Neuronal stem cell (in vitro differentiated cells): ENCODE results near the gene ALOXE3.
A peak's percentile ranks its signal among the peaks of the same experiment; 100 is the strongest.

Source experiments
- DNase-seq: peaks from one replicate; pipeline ENCODE4 v3.0.0-alpha.2; 2013; ENCODE audit warnings: low spot score
- H2AFZ ChIP-seq: one replicate; pipeline ENCODE4 v1.6.1; 2013; ENCODE audit warnings: mild to moderate bottlenecking, low read length, inconsistent platforms
- H2AK5ac ChIP-seq: 2 replicates; pipeline ENCODE4 v1.6.1; 2013; ENCODE audit warnings: low read depth, mild to moderate bottlenecking, inconsistent platforms, low read length, moderate library complexity, mixed read lengths
- H2BK120ac ChIP-seq: 2 replicates; pipeline ENCODE4 v1.6.1; 2013; ENCODE audit warnings: low read depth, mild to moderate bottlenecking, inconsistent platforms, low read length, moderate library complexity, mixed read lengths
- H2BK12ac ChIP-seq: one replicate; pipeline ENCODE4 v1.6.1; 2013; ENCODE audit warnings: low read length, inconsistent platforms
- H2BK15ac ChIP-seq: 2 replicates; pipeline ENCODE4 v1.6.1; 2013; ENCODE audit warnings: mild to moderate bottlenecking, low read length, inconsistent platforms, mixed read lengths
- H2BK5ac ChIP-seq: one replicate; pipeline ENCODE4 v1.6.1; 2013; ENCODE audit warnings: inconsistent platforms, mild to moderate bottlenecking, low read length, moderate library complexity
- H3K14ac ChIP-seq: one replicate; pipeline ENCODE4 v1.6.1; 2013; ENCODE audit warnings: low read length, inconsistent platforms
- H3K18ac ChIP-seq: 2 replicates; pipeline ENCODE4 v1.6.1; 2013; ENCODE audit warnings: low read length, inconsistent platforms
- H3K23ac ChIP-seq: 2 replicates; pipeline ENCODE4 v1.6.1; 2013; ENCODE audit warnings: low read depth, mild to moderate bottlenecking, mixed read lengths, low read length, inconsistent platforms; ENCODE audit not compliant: poor library complexity
- H3K27ac ChIP-seq: replicated peaks from 3 replicates; pipeline ENCODE4 v1.5.1; 2013; ENCODE audit warnings: low read length, inconsistent platforms
- H3K27me3 ChIP-seq, 3 experiments: 2 replicates each; pipeline ENCODE4 v1.6.1; 2013; ENCODE audit warnings: low read length in 3 of 3, mild to moderate bottlenecking in 2 of 3, inconsistent platforms in 1 of 3, low read depth in 1 of 3, mixed read lengths in 1 of 3, moderate library complexity in 1 of 3; ENCODE audit not compliant: control insufficient read depth in 3 of 3, insufficient read depth in 3 of 3
- H3K36me3 ChIP-seq, 2 donors: replicated peaks in 1 of 2; 2 replicates each; pipeline ENCODE4 v1.6.1; 2013; ENCODE audit warnings: low read length in 2 of 2; ENCODE audit not compliant: control insufficient read depth in 2 of 2, insufficient read depth in 2 of 2
- H3K4ac ChIP-seq: 2 replicates; pipeline ENCODE4 v1.6.1; 2013; ENCODE audit warnings: inconsistent platforms, mild to moderate bottlenecking, low read length, moderate library complexity
- H3K4me1 ChIP-seq, 2 donors: 1 replicate in 1 of 2; 2 replicates in 1 of 2; pipeline ENCODE4 v1.6.1; 2013; ENCODE audit warnings: low read length in 2 of 2, low read depth in 1 of 2; ENCODE audit not compliant: control insufficient read depth in 2 of 2, insufficient read depth in 1 of 2
- H3K4me2 ChIP-seq: one replicate; pipeline ENCODE4 v1.6.1; 2013; ENCODE audit warnings: mild to moderate bottlenecking, low read length, inconsistent platforms; ENCODE audit not compliant: insufficient read depth, poor library complexity, severe bottlenecking
- H3K4me3 ChIP-seq, 2 donors: 2 replicates each; pipeline ENCODE4 v1.5.1; 2013; ENCODE audit warnings: low read length in 2 of 2, mild to moderate bottlenecking in 2 of 2, inconsistent platforms in 1 of 2, moderate library complexity in 1 of 2
- H3K79me1 ChIP-seq: one replicate; pipeline ENCODE4 v1.6.1; 2013; ENCODE audit warnings: low read depth, mild to moderate bottlenecking, inconsistent platforms, low read length, moderate library complexity
- H3K9ac ChIP-seq: one replicate; pipeline ENCODE4 v1.6.1; 2013; ENCODE audit warnings: mild to moderate bottlenecking, low read depth, low read length, inconsistent platforms; ENCODE audit not compliant: poor library complexity
- H3K9me3 ChIP-seq, 2 donors: replicated peaks in 1 of 2; 2 replicates each; pipeline versions ENCODE3 to v1.6.1; 2013; ENCODE audit warnings: low read length in 2 of 2, mild to moderate bottlenecking in 2 of 2, inconsistent platforms in 1 of 2, low read depth in 1 of 2, mixed read lengths in 1 of 2, moderate library complexity in 1 of 2; ENCODE audit not compliant: control insufficient read depth in 2 of 2, insufficient read depth in 1 of 2
- H4K8ac ChIP-seq: one replicate; pipeline ENCODE4 v1.6.1; 2013; ENCODE audit warnings: low read depth, mild to moderate bottlenecking, inconsistent platforms, low read length, moderate library complexity
- H4K91ac ChIP-seq: one replicate; pipeline ENCODE4 v1.6.1; 2013; ENCODE audit warnings: low read length, low read depth, mild to moderate bottlenecking, inconsistent platforms; ENCODE audit not compliant: poor library complexity
- WGBS, 2 donors: extraction: QIAGEN DNeasy Blood & Tissue Kit; methylation state at CpG; one replicate each; pipeline ENCODE4 v1.1.7; 2013; ENCODE audit warnings: missing lambda C conversion rate in 2 of 2, mixed read lengths in 1 of 2; ENCODE audit not compliant: insufficient read length in 2 of 2, insufficient replicate concordance in 1 of 2; ENCODE audit errors: extremely low coverage in 2 of 2; 5-methylcytosine and 5-hydroxymethylcytosine counted together

ALOXE3 gene

GRCh38 chr17:8103549-8103948 lies 14.8 kb downstream of the ALOXE3 start:
- Histone ChIP-seq H3K4ac (no peak overlapping the region), H3K27ac (no peak overlapping the region), H4K91ac (no peak overlapping the region), H3K36me3 (no peaks in the 10 kb centered on the region), H3K9me3 (peaks cover 0 to 2% of the 10 kb centered on the region in 2 donors), H2BK5ac (no peak overlapping the region), H3K14ac (no peak overlapping the region), H3K23ac (no peak overlapping the region), H3K27me3 (peaks cover 0 to 38% (median 4%) of the 10 kb centered on the region in 3 experiments), H2AK5ac (peak overlapping the region; percentile 6), H3K18ac (no peak overlapping the region), H2AFZ (no peak overlapping the region), H2BK12ac (no peak overlapping the region), H2BK15ac (no peak overlapping the region), H3K4me2 (no peak overlapping the region), H3K4me3 (no peak overlapping the region), H2BK120ac (no peak overlapping the region), H4K8ac (no peak overlapping the region), H3K9ac (no peak overlapping the region), H3K79me1 (no peaks in the 10 kb centered on the region), H3K4me1 (no peaks in the 10 kb centered on the region)
- no CpG with 5 or more reads among the region's 4 CpGs for WGBS, 2 donors
- no peak for DNase-seq

- H3K9ac ChIP-seq, result no peak overlapping the region
- H3K23ac ChIP-seq, result no peak overlapping the region
- no peak overlapping the region for H2AFZ ChIP-seq
- no peaks in the 10 kb centered on the region for H3K36me3 ChIP-seq
- no peak overlapping the region for H3K14ac ChIP-seq
- peaks cover 0 to 33% (median 0%) of the 10 kb centered on the region in 3 experiments for H3K27me3 ChIP-seq
- H3K4me1 ChIP-seq, result no peaks in the 10 kb centered on the region
- no peak overlapping the region for H2BK15ac ChIP-seq
- H3K9me3 ChIP-seq, result peaks cover 0 to 2% of the 10 kb centered on the region in 2 donors
- no peak overlapping the region for H2BK12ac ChIP-seq
- H2BK5ac ChIP-seq, result no peak overlapping the region
- no peak overlapping the region for H3K18ac ChIP-seq
- DNase-seq, result no peak
- no peak overlapping the region for H4K91ac ChIP-seq
- H3K4me3 ChIP-seq, result no peak overlapping the region
- H3K27ac ChIP-seq, result no peak overlapping the region
- no peak overlapping the region for H2BK120ac ChIP-seq
- H4K8ac ChIP-seq, result no peak overlapping the region
- no peaks in the 10 kb centered on the region for H3K79me1 ChIP-seq
- no peak overlapping the region for H2AK5ac ChIP-seq
- H3K4me2 ChIP-seq, result no peak overlapping the region
- WGBS, 2 donors, result no CpG with 5 or more reads among the region's 6 CpGs
- no peak overlapping the region for H3K4ac ChIP-seq
Observed at GRCh38 chr17:8101721-8102120, 16.6 kb downstream of the ALOXE3 start.

DNA sequence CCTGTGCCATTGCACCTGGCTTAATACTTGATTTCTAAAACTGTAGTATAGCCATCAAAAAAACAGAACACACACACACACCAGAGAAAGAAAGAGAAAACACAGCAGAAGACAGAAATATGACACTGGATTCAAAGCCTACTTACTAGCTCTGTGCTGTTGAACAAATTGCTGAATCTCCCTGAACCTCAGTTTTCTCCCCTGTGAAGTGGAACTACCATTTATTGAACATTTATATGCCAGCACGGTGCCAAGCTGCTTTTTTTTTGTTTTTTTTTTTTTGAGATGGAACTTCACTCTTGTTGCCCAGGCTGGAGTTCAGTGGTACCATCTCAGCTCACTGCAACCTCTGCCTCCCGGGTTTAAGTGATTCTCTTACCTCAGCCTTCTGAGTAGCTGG lies 17.6 kb downstream of the ALOXE3 start:
- Histone ChIP-seq H3K14ac (no peak overlapping the region), H4K8ac (no peak overlapping the region), H2BK5ac (no peak overlapping the region), H3K9ac (no peak overlapping the region), H3K36me3 (no peaks in the 10 kb centered on the region), H3K18ac (no peak overlapping the region), H3K23ac (no peak overlapping the region), H2BK15ac (no peak overlapping the region), H2BK12ac (no peak overlapping the region), H3K4me2 (no peak overlapping the region), H3K4ac (no peak overlapping the region), H3K9me3 (peaks cover 0 to 2% of the 10 kb centered on the region in 2 donors), H2BK120ac (no peak overlapping the region), H2AK5ac (no peak overlapping the region), H2AFZ (no peak overlapping the region), H3K4me3 (no peak overlapping the region), H3K27me3 (peaks cover 0 to 32% (median 0%) of the 10 kb centered on the region in 3 experiments), H3K27ac (no peak overlapping the region), H3K4me1 (no peaks in the 10 kb centered on the region), H3K79me1 (no peaks in the 10 kb centered on the region), H4K91ac (no peak overlapping the region)
- DNase-seq, result no peak
- no CpG with 5 or more reads among the region's 2 CpGs for WGBS, 2 donors

DNA sequence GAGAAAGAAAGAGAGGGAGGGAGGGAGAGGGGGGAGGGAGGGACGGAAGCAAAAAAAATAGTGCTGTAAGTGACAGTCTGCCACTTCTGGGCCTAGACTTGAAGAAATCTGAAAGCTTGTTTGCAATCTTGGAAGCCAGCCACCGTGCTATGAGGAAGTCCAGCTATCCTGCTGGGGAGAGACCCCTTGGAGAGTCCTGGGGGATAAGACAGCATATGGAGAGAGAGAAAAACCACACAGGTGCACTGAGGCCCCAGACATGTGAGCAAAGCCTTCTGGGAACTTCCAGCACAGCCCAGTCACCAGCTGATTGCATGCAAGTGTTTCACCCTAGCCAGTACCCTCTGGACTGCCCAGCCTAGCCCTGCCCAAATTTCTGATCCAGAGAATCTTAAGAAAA lies 18.2 kb downstream of the ALOXE3 start:
- Histone ChIP-seq H3K27ac (no peak overlapping the region), H2AK5ac (no peak overlapping the region), H3K4me2 (no peak overlapping the region), H3K4me3 (no peak overlapping the region), H3K4me1 (no peaks in the 10 kb centered on the region), H3K18ac (no peak overlapping the region), H3K23ac (no peak overlapping the region), H3K36me3 (no peaks in the 10 kb centered on the region), H3K9ac (no peak overlapping the region), H3K4ac (no peak overlapping the region), H2BK5ac (no peak overlapping the region), H3K79me1 (no peaks in the 10 kb centered on the region), H3K27me3 (peaks cover 0 to 35% (median 0%) of the 10 kb centered on the region in 3 experiments), H3K9me3 (peaks cover 0 to 2% of the 10 kb centered on the region in 2 donors), H2BK15ac (no peak overlapping the region), H2BK120ac (no peak overlapping the region), H2BK12ac (no peak overlapping the region), H4K8ac (no peak overlapping the region), H4K91ac (no peak overlapping the region), H3K14ac (no peak overlapping the region), H2AFZ (peak overlapping the region; percentile 66)
- DNase-seq, result no peak
- no CpG with 5 or more reads among the region's 2 CpGs for WGBS, 2 donors
